PC-3 (cell line): ENCODE data around the gene LIPT2. TPM values are rescaled to one million over a fixed set of nuclear protein-coding genes. Genes with fewer than 3 reads are reported as not detected.

Source experiments
- ATAC-seq: fragments of 200-7000 bp; cut with Tn5 transposase; 2 replicates; pipeline ENCODE4 v1.9.1; 2020; ENCODE audit warnings: mild to moderate bottlenecking, moderate library complexity
- BruUV-seq: library from RNA; stranded (reverse); fragments of 400-500 nt; replicated peaks from 2 replicates; lab custom pipeline; 2021; lab: Mats Ljungman, UMichigan
- CTCF ChIA-PET: fragments of 300-600 bp; sonication (Branson Sonifier 250); formaldehyde crosslinking; loops from one replicate; lab custom pipeline; 2022; ENCODE audit warnings: antibody characterized with exemption; lab: Charles Lee
- POLR2A ChIA-PET: fragments of 300-600 bp; sonication (Branson Sonifier 250); formaldehyde crosslinking; loops from one replicate; lab custom pipeline; 2022; ENCODE audit warnings: antibody characterized with exemption; ENCODE audit not compliant: unreplicated experiment; lab: Charles Lee
- DNase-seq: peaks from one replicate; pipeline ENCODE4 v3.0.0-alpha.2; 2015
- H2AFZ ChIP-seq: fragments of 300-600 bp; sonication (generic); 2 replicates; pipeline ENCODE4 v1.6.0; 2016; ENCODE audit warnings: antibody characterized with exemption, low read length
- H3F3A ChIP-seq: fragments of 300-600 bp; sonication (generic); one replicate; pipeline ENCODE4 v1.6.0; 2017; ENCODE audit warnings: antibody characterized with exemption, low read length, control low read depth, mild to moderate bottlenecking; ENCODE audit not compliant: unreplicated experiment
- H3K27ac ChIP-seq: fragments of 300-600 bp; sonication (generic); 2 replicates; pipeline ENCODE4 v1.5.1; 2016; ENCODE audit warnings: mild to moderate bottlenecking, low read length
- H3K27me3 ChIP-seq: fragments of 300-600 bp; sonication (generic); 2 replicates; pipeline ENCODE4 v1.6.1; 2016; ENCODE audit warnings: low read length, mixed read lengths
- H3K36me3 ChIP-seq: fragments of 300-600 bp; sonication (generic); 2 replicates; pipeline ENCODE4 v1.6.1; 2016; ENCODE audit warnings: low read depth, mixed run types, low read length, mixed read lengths
- H3K4me1 ChIP-seq: fragments of 300-600 bp; sonication (generic); 2 replicates; pipeline ENCODE4 v1.5.1; 2016; ENCODE audit warnings: low read length; ENCODE audit not compliant: insufficient read depth
- H3K4me2 ChIP-seq: fragments of 300-600 bp; sonication (generic); 2 replicates; pipeline ENCODE4 v1.6.0; 2016; ENCODE audit warnings: low read length
- H3K4me3 ChIP-seq: fragments of 300-600 bp; sonication (generic); 2 replicates; pipeline ENCODE4 v1.5.1; 2016; ENCODE audit warnings: mild to moderate bottlenecking, low read length, mixed read lengths
- H3K79me2 ChIP-seq: fragments of 300-600 bp; sonication (generic); 2 replicates; pipeline ENCODE4 v1.6.1; 2017; ENCODE audit warnings: low read length, mixed read lengths
- H3K9ac ChIP-seq: fragments of 300-600 bp; sonication (generic); 2 replicates; pipeline ENCODE4 v1.6.0; 2016; ENCODE audit warnings: mild to moderate bottlenecking, low read length
- H3K9me2 ChIP-seq: fragments of 300-600 bp; sonication (generic); replicated peaks from 2 replicates; pipeline ENCODE4 v1.6.1; 2016; ENCODE audit warnings: mixed run types, low read length, mixed read lengths
- H3K9me3 ChIP-seq: fragments of 300-600 bp; sonication (generic); 2 replicates; pipeline ENCODE4 v1.6.1; 2016; ENCODE audit warnings: low read length, mixed read lengths
- H4K20me1 ChIP-seq: fragments of 300-600 bp; sonication (generic); 2 replicates; pipeline ENCODE4 v1.6.1; 2016; ENCODE audit warnings: low read length, mixed read lengths
- CTCF ChIP-seq: fragments of 300-600 bp; sonication (generic); conservative IDR thresholded peaks from 2 replicates; pipeline ENCODE4 v1.5.1; 2017; ENCODE audit warnings: antibody characterized with exemption, low read depth, mild to moderate bottlenecking, low read length
- EZH2 ChIP-seq: fragments of 300-600 bp; sonication (generic); IDR thresholded peaks from one replicate; pipeline ENCODE4 v1.6.1; 2017; ENCODE audit warnings: antibody characterized with exemption, mild to moderate bottlenecking, low read length; ENCODE audit not compliant: unreplicated experiment
- EZH2phosphoT487 ChIP-seq: fragments of 300-600 bp; sonication (generic); IDR thresholded peaks from 2 replicates; pipeline ENCODE4 v1.6.1; 2018; ENCODE audit warnings: mild to moderate bottlenecking, antibody characterized with exemption, low read length, borderline replicate concordance
- intact Hi-C: fragments of 100-400 bp; cut with micrococcal nuclease; formaldehyde crosslinking; loops from 2 replicates; pipeline ENCODE4 v1.9.0; 2023
- total RNA-seq: library from RNA; depleted of rRNA; stranded (reverse); fragments of >200 nt; gene quantifications from 2 replicates; pipeline ENCODE4 v1.2.3, GENCODE V29; 2014

The LIPT2 gene
- total RNA-seq, 1 experiment from 2014 or later: 11.3 TPM

- no peak for ATAC-seq
- POLR2A ChIA-PET: no interaction called here
- peaks cover 9% of the 10 kb centered on the region for H3K4me1 ChIP-seq
- H3F3A ChIP-seq: no peaks in the 10 kb centered on the region
- no peak overlapping the region for H2AFZ ChIP-seq
- CTCF ChIA-PET: no interaction called here
- H3K36me3 ChIP-seq: no peaks in the 10 kb centered on the region
- 0 out of 2 replicates have a peak, but pooled peaks cover 2% of the 10 kb centered on the region for H3K9me2 ChIP-seq
- H3K79me2 ChIP-seq: no peaks in the 10 kb centered on the region
- no peak for DNase-seq
- intact Hi-C loops: no loop called here
- H3K27me3 ChIP-seq: no peaks in the 10 kb centered on the region
- no peak overlapping the region for H3K27ac ChIP-seq
- H3K4me2 ChIP-seq: no peak overlapping the region
- H4K20me1 ChIP-seq: no peaks in the 10 kb centered on the region
- TF ChIP-seq EZH2phosphoT487 (no peak), EZH2 (no peak), CTCF (no peak)
- no peak overlapping the region for H3K9ac ChIP-seq
- H3K4me3 ChIP-seq: no peak overlapping the region
- BruUV-seq: no TSS peak
- no peaks in the 10 kb centered on the region for H3K9me3 ChIP-seq
Observed at GRCh38 chr11:74468936-74469335, 24.6 kb downstream of the LIPT2 start.

- no peak for ATAC-seq
- Histone ChIP-seq H3K9me3 (no peaks in the 10 kb centered on the region), H2AFZ (no peak overlapping the region), H3K4me3 (no peak overlapping the region), H4K20me1 (no peaks in the 10 kb centered on the region), H3K36me3 (no peaks in the 10 kb centered on the region), H3K4me1 (peaks cover 9% of the 10 kb centered on the region), H3K79me2 (no peaks in the 10 kb centered on the region), H3K9me2 (0 out of 2 replicates have a peak, but pooled peaks cover 2% of the 10 kb centered on the region), H3K27ac (no peak overlapping the region), H3F3A (no peaks in the 10 kb centered on the region), H3K4me2 (no peak overlapping the region), H3K27me3 (no peaks in the 10 kb centered on the region), H3K9ac (no peak overlapping the region)
- ChIA-PET POLR2A (no interaction called here), CTCF (no interaction called here)
- DNase-seq: no peak
- intact Hi-C loops: no loop called here
- BruUV-seq: no TSS peak
- TF ChIP-seq EZH2phosphoT487 (no peak), CTCF (no peak), EZH2 (no peak)
Observed at GRCh38 chr11:74468521-74468920, 25.0 kb downstream of the LIPT2 start.

- CTCF ChIA-PET: no interaction called here
- no peak overlapping the region; the same call in 1 of the 2 replicates for H2AFZ ChIP-seq
- POLR2A ChIA-PET: no interaction called here
Observed at GRCh38 chr11:74468058-74468457, 25.5 kb downstream of the LIPT2 start.

More at GRCh38 chr11:74468058-74468457, 25.5 kb downstream of the LIPT2 start:
- Histone ChIP-seq H3K4me3 (no peak overlapping the region), H3K4me2 (no peak overlapping the region), H3K27me3 (no peaks in the 10 kb centered on the region), H4K20me1 (no peaks in the 10 kb centered on the region), H3K79me2 (no peaks in the 10 kb centered on the region), H3K36me3 (no peaks in the 10 kb centered on the region), H3F3A (no peaks in the 10 kb centered on the region), H3K9ac (no peak overlapping the region), H3K27ac (no peak overlapping the region), H3K4me1 (peaks cover 9% of the 10 kb centered on the region), H3K9me3 (no peaks in the 10 kb centered on the region), H3K9me2 (0 out of 2 replicates have a peak, but pooled peaks cover 2% of the 10 kb centered on the region)
- TF ChIP-seq CTCF (no peak), EZH2 (no peak), EZH2phosphoT487 (no peak)
- DNase-seq (no peak), ATAC-seq (no peak)
- no TSS peak for BruUV-seq
- intact Hi-C loops: no loop called here
